Duodenal mucosa (tissue), 2 donors: Measurements from ENCODE around the gene CST11.

Experiments used
- H3K27ac ChIP-seq: one replicate; pipeline ENCODE4 v1.7.0; 2013; ENCODE audit warnings: low read depth, low read length
- H3K27me3 ChIP-seq, 2 donors: one replicate each; pipeline ENCODE4 v1.7.0; 2013; ENCODE audit warnings: low read length in 2 of 2, control low read depth in 1 of 2; ENCODE audit not compliant: insufficient read depth in 2 of 2, control insufficient read depth in 1 of 2
- H3K36me3 ChIP-seq, 2 donors: one replicate each; pipeline ENCODE4 v1.7.0; 2013; ENCODE audit warnings: low read length in 2 of 2, control low read depth in 1 of 2; ENCODE audit not compliant: insufficient read depth in 2 of 2, control insufficient read depth in 1 of 2
- H3K4me1 ChIP-seq, 2 donors: one replicate each; pipeline ENCODE4 v1.7.0; 2013; ENCODE audit warnings: low read length in 2 of 2, control low read depth in 1 of 2; ENCODE audit not compliant: insufficient read depth in 2 of 2, control insufficient read depth in 1 of 2
- H3K4me3 ChIP-seq, 2 donors: one replicate each; pipeline ENCODE4 v1.7.0; 2013; ENCODE audit warnings: low read length in 2 of 2, low read depth in 1 of 2
- H3K9ac ChIP-seq, 2 donors: one replicate each; pipeline ENCODE4 v1.7.0; 2013; ENCODE audit warnings: low read length in 2 of 2, low read depth in 1 of 2
- H3K9me3 ChIP-seq, 2 donors: one replicate each; pipeline ENCODE4 v1.7.0; 2013; ENCODE audit warnings: low read length in 2 of 2, control low read depth in 1 of 2; ENCODE audit not compliant: control insufficient read depth in 1 of 2

Gene CST11

DNA sequence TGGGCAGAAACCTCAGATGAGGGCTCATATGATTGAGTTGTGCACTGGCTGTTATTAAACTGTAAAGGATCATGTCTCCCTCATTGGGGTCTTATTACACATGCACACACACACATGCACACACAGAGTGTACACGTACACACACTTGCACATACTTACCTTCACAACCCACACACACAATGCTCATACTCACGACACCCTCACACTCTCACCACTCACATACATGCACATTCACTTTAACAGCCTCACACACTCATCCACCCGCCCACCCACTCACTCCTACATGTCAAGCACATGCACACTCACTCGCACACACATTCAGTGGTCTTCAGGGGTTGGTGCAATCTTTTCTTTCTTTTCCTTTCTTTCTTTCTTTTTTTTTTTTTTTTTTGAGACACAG, 7.8 kb downstream of the CST11 start:
- H3K9ac ChIP-seq: no peak overlapping the region
- H3K9me3 ChIP-seq: no peaks in the 10 kb centered on the region
- H3K4me1 ChIP-seq: no peaks in the 10 kb centered on the region
- no peak overlapping the region for H3K27ac ChIP-seq
- H3K36me3 ChIP-seq: no peaks in the 10 kb centered on the region
- H3K27me3 ChIP-seq: no peaks in the 10 kb centered on the region
- H3K4me3 ChIP-seq: no peak overlapping the region

DNA sequence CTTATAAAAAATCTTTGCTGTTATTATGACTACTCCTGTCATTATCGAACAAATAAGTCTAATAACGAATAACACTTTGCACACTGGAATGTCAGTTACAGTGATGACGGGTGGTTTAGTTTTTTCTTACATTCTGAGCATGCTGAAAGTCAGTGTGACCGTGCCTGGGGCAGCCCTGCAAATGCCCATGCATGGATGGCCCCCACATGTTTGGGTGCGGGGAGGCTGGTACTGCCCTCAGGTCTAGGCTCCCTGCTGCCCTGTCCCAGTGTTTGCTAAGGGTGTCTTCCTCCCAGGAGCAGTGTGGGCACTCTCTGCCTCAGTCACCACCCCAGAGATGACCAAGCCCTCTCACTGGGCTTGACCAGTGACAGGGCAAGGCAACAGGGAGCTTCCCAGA, 10.2 kb downstream of the CST11 start:
- no peak overlapping the region for H3K4me3 ChIP-seq
- no peak overlapping the region for H3K9ac ChIP-seq
- no peaks in the 10 kb centered on the region for H3K9me3 ChIP-seq
- no peaks in the 10 kb centered on the region for H3K4me1 ChIP-seq
- H3K36me3 ChIP-seq: no peaks in the 10 kb centered on the region
- no peaks in the 10 kb centered on the region for H3K27me3 ChIP-seq
- H3K27ac ChIP-seq: no peak overlapping the region

DNA sequence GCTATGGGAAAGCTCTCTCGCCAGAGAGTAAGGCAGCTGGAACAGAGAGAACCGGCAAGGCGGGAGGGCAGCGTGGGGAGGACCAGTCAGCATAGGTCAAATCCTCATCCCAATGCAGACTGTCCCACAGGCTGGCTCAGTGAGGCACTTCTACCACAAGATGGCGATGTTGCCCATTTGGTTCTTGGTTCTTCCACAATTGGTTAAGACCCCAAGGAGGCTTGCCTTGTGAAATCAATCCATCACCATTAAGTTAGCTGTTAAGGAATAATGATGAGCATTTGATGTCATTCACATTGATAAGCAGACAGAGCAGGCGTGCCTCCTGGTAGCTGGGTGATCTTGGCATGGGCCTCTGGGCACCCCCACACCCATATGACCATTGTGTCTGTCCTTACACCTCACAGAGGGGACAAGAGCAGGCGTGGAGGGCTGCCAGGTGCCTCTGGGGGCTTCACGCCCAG, 10.8 kb downstream of the CST11 start:
- Histone ChIP-seq H3K4me3 (no peak overlapping the region), H3K36me3 (no peaks in the 10 kb centered on the region), H3K27ac (no peak overlapping the region), H3K27me3 (no peaks in the 10 kb centered on the region), H3K9me3 (no peaks in the 10 kb centered on the region), H3K4me1 (peaks cover 0 to under 1% of the 10 kb centered on the region in 2 donors), H3K9ac (no peak overlapping the region)

- Histone ChIP-seq H3K36me3 (no peaks in the 10 kb centered on the region), H3K4me3 (no peak overlapping the region), H3K27ac (no peak overlapping the region), H3K9ac (no peak overlapping the region), H3K27me3 (no peaks in the 10 kb centered on the region), H3K4me1 (peaks cover 3 to 11% of the 10 kb centered on the region in 2 donors), H3K9me3 (no peaks in the 10 kb centered on the region)
These were observed 12.7 kb downstream of the CST11 start for GRCh38 chr20:23440004-23440403.

DNA sequence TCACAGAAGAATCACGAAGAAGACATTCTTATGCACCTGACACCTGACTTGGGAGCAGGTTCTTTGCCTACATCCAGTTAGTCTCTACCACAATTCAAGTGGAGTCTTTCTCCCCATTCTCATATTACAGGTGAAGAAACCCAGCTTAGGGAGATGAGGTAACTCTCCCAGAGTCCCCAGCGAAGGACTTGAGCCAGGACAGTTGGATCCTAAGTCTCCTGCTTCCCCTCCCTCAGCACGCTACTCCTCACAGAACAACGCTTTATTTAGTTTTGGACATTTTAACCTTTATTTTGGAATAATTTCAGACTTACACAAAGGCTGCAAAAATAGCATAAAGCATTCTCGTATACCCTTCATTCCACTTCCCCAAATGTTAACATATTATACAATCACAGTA, 14.0 kb downstream of the CST11 start:
- H3K9ac ChIP-seq: no peak overlapping the region
- H3K27ac ChIP-seq: no peak overlapping the region
- H3K9me3 ChIP-seq: no peaks in the 10 kb centered on the region

DNA sequence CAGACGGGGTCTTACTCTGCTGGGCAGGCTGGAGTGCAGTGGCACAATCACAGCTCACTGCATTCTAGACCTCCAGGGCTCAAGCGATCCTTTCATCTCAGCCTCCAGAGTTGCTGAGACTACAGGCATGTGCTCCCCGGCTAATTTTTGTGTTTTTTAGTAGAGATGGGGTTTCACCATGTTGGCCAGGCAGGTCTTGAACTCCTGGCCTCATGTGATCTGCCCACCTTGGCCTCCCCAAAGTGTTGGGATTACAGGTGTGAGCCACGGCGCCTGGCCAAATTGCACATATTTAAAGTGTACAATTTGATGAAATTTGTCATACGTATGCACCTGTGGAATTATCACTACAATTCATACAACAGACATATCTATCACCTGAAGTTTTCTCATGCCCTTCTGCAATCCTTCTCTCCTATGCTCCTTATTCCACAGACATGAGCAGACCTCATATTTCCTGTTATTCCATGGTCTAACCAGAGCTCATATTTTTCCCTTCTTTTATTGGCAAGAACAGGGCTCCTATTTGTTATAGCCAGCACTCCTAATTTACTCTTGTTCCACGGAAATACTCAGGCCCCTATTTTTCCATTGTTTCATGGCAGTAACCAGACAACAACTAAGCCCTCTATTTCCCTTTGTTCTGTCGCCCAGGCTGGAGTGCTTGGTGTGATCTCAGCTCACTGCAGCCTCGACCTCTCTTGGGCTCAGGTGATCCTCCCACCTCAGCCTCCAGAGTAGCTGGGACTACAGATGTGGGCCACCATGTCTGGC, 15.4 kb downstream of the CST11 start:
- H3K4me3 ChIP-seq: no peak overlapping the region
- peaks cover 3 to 11% of the 10 kb centered on the region in 2 donors for H3K4me1 ChIP-seq
- no peaks in the 10 kb centered on the region for H3K27me3 ChIP-seq
- H3K9ac ChIP-seq: no peak overlapping the region
- H3K36me3 ChIP-seq: no peaks in the 10 kb centered on the region
- H3K27ac ChIP-seq: no peak overlapping the region
- H3K9me3 ChIP-seq: no peaks in the 10 kb centered on the region

More for the DNA sequence above, 14.0 kb downstream of the CST11 start:
- H3K4me1 ChIP-seq: peaks cover 3 to 11% of the 10 kb centered on the region in 2 donors
- H3K36me3 ChIP-seq: no peaks in the 10 kb centered on the region
- no peak overlapping the region for H3K4me3 ChIP-seq
- H3K27me3 ChIP-seq: no peaks in the 10 kb centered on the region

DNA sequence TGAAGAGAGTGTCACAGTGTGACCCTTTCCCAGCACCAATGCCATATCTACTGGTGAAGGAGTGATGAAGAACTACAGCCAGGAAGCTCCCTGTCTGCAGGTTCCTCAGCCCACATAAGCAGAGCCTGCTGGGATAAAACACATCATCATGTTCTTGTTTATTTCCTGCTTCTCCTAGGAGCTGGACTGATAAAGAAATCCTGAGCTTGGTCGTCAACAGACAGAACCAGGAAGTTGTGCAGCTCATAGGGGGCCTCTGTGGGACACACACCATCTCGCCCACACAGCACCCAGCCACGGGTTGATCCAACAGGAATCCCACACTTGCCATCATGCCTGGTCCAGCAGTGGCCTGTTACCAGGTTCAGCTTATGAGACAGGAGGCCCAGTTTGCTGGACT, 16.0 kb downstream of the CST11 start:
- Histone ChIP-seq H3K36me3 (no peaks in the 10 kb centered on the region), H3K4me3 (no peak overlapping the region), H3K27me3 (no peaks in the 10 kb centered on the region), H3K27ac (no peak overlapping the region), H3K9me3 (no peaks in the 10 kb centered on the region), H3K9ac (no peak overlapping the region), H3K4me1 (peaks cover 3 to 11% of the 10 kb centered on the region in 2 donors)

DNA sequence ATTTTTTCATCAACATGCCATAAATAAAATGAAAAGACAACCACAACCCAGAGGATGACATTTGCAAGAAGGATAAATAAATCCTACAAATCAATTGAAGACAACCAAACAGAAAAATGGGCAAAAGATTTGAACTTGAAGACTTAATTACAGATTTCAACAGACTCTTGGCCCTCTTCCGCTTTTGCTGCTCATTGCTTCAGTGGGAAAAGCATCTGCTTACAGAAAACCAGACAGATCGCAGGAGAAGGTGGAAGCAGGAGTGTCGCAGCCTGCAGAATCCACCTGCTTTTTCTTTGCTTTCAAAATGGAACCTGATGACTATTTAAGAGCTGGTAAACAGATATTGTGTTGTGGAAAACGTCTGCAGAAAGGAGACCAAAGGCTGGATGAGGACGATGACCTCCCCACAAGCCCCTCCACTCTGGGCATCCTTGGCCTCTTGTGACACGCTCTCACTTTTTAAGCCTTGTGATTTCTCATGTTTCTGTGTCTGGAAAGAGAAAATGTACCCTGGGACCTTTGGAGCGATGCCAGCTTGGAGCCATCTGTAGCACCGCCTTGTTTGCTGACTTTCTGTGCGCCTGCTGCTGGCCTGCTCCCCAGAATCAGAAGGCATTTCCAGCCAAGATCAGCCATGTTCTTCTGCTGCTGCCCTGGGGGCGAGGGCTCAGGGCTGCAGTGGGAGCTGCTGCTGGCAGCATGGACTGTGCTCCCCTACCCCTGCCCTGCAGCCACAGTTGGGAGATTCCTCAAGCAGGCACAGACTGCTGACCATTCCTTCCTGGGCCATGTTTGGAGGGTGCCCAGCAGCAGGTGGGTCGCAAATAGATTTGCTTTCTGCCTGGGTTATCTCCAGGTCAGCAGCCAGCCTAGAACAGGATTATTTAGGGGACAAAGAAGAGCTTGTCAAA, 16.8 kb downstream of the CST11 start:
- Histone ChIP-seq H3K9me3 (no peaks in the 10 kb centered on the region), H3K9ac (no peak overlapping the region), H3K27ac (no peak overlapping the region), H3K4me1 (peaks cover 3 to 11% of the 10 kb centered on the region in 2 donors), H3K27me3 (no peaks in the 10 kb centered on the region), H3K4me3 (no peak overlapping the region), H3K36me3 (no peaks in the 10 kb centered on the region)

GRCh38 chr20:23434521-23435313, 18.0 kb downstream of the CST11 start:
- H3K27ac ChIP-seq: no peak overlapping the region
- no peaks in the 10 kb centered on the region for H3K9me3 ChIP-seq
- H3K4me1 ChIP-seq: peaks cover 3 to 11% of the 10 kb centered on the region in 2 donors
- no peaks in the 10 kb centered on the region for H3K27me3 ChIP-seq
- no peaks in the 10 kb centered on the region for H3K36me3 ChIP-seq
- no peak overlapping the region for H3K4me3 ChIP-seq
- no peak overlapping the region for H3K9ac ChIP-seq
